Progenitor cell of endocrine pancreas (in vitro differentiated cells): ENCODE data around the gene OSBPL10. TPM values are rescaled to one million over a fixed set of nuclear protein-coding genes. Genes with fewer than 3 reads are reported as not detected.

Experiments
- DNase-seq: peaks from one replicate; pipeline ENCODE4 v3.0.0; 2021; ENCODE audit warnings: low spot score; ENCODE audit not compliant: unreplicated experiment
- H3K27ac Mint-ChIP-seq: 2 replicates; pipeline ENCODE4 v1.8.0; 2021; ENCODE audit warnings: mild to moderate bottlenecking, moderate library complexity, mixed read lengths
- H3K27me3 Mint-ChIP-seq: 2 replicates; pipeline ENCODE4 v1.8.0; 2021; ENCODE audit warnings: mixed read lengths
- H3K36me3 Mint-ChIP-seq: 2 replicates; pipeline ENCODE4 v1.8.0; 2022; ENCODE audit warnings: mixed read lengths; ENCODE audit not compliant: insufficient read depth
- H3K4me1 Mint-ChIP-seq: 2 replicates; pipeline ENCODE4 v1.8.0; 2021; ENCODE audit warnings: low read depth, mixed read lengths
- H3K4me3 Mint-ChIP-seq: 2 replicates; pipeline ENCODE4 v1.8.0; 2021; ENCODE audit warnings: low read depth, mild to moderate bottlenecking, moderate library complexity, mixed read lengths
- H3K9me3 Mint-ChIP-seq: 2 replicates; pipeline ENCODE4 v1.8.0; 2021; ENCODE audit warnings: low read depth, mixed read lengths
- total RNA-seq: library from RNA; stranded (reverse); gene quantifications from 2 replicates; pipeline ENCODE4 v1.2.1, GENCODE V29; 2021
- TF ChIP-seq, protein P1 (sequence below): fragments of 200-600 bp; sonication (generic); IDR thresholded peaks from one replicate; pipeline ENCODE4 v1.5.0; 2021; ENCODE audit warnings: antibody characterized with exemption, mild to moderate bottlenecking; ENCODE audit not compliant: unreplicated experiment

OSBPL10 gene
- total RNA-seq, 1 donor from 2014 or later = 25.2 TPM

DNA sequence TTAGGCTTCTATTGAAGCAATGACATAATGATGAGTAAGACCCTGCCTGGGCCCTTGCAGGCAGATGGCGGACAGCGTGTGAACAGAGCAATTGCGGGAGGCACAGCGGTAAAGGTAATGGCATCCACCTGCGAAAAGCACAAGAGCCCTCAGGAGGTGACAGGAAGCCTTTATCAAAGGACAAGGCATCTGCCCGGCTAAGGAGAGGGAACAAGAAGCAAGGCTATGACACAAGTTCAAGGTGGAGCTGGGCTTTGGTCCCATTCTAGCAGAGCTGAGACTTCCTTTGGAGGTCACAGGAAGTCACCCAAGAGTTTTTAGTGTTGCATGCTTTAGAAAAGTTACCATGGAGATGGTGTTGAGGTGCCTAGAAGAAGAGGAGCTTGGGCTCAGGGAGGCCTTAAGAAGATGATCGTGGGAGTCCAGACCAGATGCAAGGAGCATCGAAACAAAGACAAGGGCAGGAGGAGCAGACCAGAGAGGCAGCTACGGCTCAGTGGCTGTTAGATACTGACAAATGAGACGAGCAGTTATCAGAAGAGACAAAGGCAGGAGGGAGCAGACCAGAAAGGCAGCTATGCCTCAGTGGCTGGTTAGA is 34.5 kb downstream of the OSBPL10 start:
- Mint-ChIP-seq H3K4me3 (no peak overlapping the region), H3K27me3 (peaks cover 11% of the 10 kb centered on the region), H3K9me3 (peaks cover 11% of the 10 kb centered on the region), H3K27ac (no peak overlapping the region), H3K4me1 (peaks cover 13% of the 10 kb centered on the region), H3K36me3 (no peaks in the 10 kb centered on the region)
- DNase-seq = no peak
- TF ChIP-seq, protein P1, sequence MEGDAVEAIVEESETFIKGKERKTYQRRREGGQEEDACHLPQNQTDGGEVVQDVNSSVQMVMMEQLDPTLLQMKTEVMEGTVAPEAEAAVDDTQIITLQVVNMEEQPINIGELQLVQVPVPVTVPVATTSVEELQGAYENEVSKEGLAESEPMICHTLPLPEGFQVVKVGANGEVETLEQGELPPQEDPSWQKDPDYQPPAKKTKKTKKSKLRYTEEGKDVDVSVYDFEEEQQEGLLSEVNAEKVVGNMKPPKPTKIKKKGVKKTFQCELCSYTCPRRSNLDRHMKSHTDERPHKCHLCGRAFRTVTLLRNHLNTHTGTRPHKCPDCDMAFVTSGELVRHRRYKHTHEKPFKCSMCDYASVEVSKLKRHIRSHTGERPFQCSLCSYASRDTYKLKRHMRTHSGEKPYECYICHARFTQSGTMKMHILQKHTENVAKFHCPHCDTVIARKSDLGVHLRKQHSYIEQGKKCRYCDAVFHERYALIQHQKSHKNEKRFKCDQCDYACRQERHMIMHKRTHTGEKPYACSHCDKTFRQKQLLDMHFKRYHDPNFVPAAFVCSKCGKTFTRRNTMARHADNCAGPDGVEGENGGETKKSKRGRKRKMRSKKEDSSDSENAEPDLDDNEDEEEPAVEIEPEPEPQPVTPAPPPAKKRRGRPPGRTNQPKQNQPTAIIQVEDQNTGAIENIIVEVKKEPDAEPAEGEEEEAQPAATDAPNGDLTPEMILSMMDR = no peak

- Mint-ChIP-seq H3K27ac (no peak overlapping the region), H3K36me3 (no peaks in the 10 kb centered on the region), H3K27me3 (peaks cover 11% of the 10 kb centered on the region), H3K4me1 (peaks cover 13% of the 10 kb centered on the region), H3K4me3 (no peak overlapping the region), H3K9me3 (peaks cover 8% of the 10 kb centered on the region)
- TF ChIP-seq, protein P1 = no peak
- no peak for DNase-seq
Observed at GRCh38 chr3:31945738-31946052, 35.4 kb downstream of the OSBPL10 start.

DNA sequence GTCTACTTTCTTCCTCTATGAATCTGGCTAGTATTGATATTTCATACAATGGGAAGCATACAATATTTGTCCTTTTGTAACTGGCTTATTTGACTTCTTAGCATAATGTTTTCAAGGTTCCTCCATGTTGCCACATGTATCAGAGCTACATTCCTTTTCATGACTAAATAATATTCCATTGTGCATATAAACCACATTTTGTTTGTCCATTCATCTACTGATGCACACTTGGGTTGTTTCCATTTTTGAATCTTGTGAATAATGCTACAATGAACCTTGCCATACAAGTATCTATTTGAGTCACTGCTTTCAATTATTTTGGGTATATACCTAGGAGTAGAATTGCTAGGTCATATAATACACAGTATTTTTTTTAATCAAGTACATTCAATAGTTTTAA is 38.0 kb downstream of the OSBPL10 start:
- H3K27me3 Mint-ChIP-seq = peaks cover 11% of the 10 kb centered on the region
- no peak overlapping the region for H3K4me3 Mint-ChIP-seq
- TF ChIP-seq, protein P1 = no peak
- no peaks in the 10 kb centered on the region for H3K36me3 Mint-ChIP-seq
- H3K9me3 Mint-ChIP-seq = peaks cover 6% of the 10 kb centered on the region
- no peak overlapping the region for H3K27ac Mint-ChIP-seq
- peaks cover 6% of the 10 kb centered on the region for H3K4me1 Mint-ChIP-seq
- no peak for DNase-seq

GRCh38 chr3:31942446-31942845 is 38.6 kb downstream of the OSBPL10 start:
- peaks cover 2% of the 10 kb centered on the region for H3K4me1 Mint-ChIP-seq
- TF ChIP-seq, protein P1 = no peak
- no peak overlapping the region for H3K4me3 Mint-ChIP-seq
- H3K36me3 Mint-ChIP-seq = no peaks in the 10 kb centered on the region
- DNase-seq = no peak
- H3K9me3 Mint-ChIP-seq = peaks cover 6% of the 10 kb centered on the region
- no peak overlapping the region for H3K27ac Mint-ChIP-seq
- H3K27me3 Mint-ChIP-seq = peaks cover 6% of the 10 kb centered on the region

DNA sequence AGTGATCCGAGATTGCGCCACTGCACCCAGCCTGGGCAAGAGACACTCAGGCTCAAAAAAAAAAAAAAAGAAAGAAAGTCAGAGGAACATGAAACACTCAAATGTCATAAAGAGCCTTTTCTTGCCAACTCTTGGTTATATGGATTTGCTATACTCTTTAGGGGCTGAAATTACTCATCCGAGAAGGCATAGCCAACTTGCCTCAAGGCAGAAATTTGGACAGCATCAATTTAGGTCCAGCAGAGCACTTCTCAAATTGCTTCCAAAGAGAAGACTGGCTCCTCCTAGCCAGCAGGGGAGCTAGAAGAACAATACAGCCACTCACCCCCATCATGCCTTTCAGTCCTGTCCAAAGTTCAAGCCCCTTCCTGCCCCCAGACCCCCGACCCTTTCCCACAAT is 43.8 kb downstream of the OSBPL10 start:
- Mint-ChIP-seq H3K27me3 (no peaks in the 10 kb centered on the region), H3K27ac (no peak overlapping the region), H3K36me3 (no peaks in the 10 kb centered on the region), H3K4me3 (no peak overlapping the region), H3K9me3 (no peaks in the 10 kb centered on the region), H3K4me1 (peaks cover 10% of the 10 kb centered on the region)
- TF ChIP-seq, protein P1 = no peak
- no peak for DNase-seq
